ENCODE results near the gene CD70.
A peak's percentile ranks its signal among the peaks of the same experiment; 100 is the strongest.
"Not testable (repeated sequence)": the region's sequence is repeated elsewhere in the genome, so short reads cannot be mapped to it uniquely, and the experiment has no call there.

Gene CD70

GRCh38 chr19:6551607-6552450, 39.1 kb downstream of the CD70 start:
- DNase-seq (ENCODE audit: extremely low read depth, insufficient read length): peak; percentile 86
- H3K27me3 ChIP-seq (replicated peaks; ENCODE audit: control insufficient read depth, insufficient read depth, low read length): no peaks in the 10 kb centered on the region
- TF ChIP-seq, protein P1, sequence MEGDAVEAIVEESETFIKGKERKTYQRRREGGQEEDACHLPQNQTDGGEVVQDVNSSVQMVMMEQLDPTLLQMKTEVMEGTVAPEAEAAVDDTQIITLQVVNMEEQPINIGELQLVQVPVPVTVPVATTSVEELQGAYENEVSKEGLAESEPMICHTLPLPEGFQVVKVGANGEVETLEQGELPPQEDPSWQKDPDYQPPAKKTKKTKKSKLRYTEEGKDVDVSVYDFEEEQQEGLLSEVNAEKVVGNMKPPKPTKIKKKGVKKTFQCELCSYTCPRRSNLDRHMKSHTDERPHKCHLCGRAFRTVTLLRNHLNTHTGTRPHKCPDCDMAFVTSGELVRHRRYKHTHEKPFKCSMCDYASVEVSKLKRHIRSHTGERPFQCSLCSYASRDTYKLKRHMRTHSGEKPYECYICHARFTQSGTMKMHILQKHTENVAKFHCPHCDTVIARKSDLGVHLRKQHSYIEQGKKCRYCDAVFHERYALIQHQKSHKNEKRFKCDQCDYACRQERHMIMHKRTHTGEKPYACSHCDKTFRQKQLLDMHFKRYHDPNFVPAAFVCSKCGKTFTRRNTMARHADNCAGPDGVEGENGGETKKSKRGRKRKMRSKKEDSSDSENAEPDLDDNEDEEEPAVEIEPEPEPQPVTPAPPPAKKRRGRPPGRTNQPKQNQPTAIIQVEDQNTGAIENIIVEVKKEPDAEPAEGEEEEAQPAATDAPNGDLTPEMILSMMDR (IDR thresholded peaks at IDR 0.05; ENCODE audit: insufficient read depth, low read length, poor library complexity, severe bottlenecking): peak; percentile 64
- no peaks in the 10 kb centered on the region for H3K36me3 ChIP-seq (ENCODE audit: control insufficient read depth, insufficient read depth, low read length)
- no peak overlapping the region; the same call in 1 of the 2 replicates for H3K4me3 ChIP-seq (replicated peaks; ENCODE audit: low read depth, low read length)

DNA sequence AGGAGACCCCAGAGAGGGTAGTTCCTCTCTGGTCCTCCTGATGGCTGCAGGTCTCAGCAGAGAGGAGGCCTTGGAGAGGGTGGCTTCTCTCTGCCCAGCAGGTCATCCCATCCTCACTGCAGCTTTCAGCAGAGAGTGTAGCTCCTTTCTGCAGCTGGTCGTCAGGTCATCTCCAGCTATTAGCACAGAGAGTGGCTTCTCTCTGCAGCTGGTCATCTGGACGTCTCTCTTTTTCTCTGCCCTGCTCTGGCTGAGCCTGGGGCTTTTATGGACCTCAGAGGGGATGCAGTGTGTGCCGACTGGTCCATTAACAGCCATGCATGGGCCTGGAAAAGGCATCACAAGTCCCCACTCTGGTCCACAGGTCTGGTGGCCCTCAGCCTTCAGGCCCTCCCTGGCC, 39.9 kb downstream of the CD70 start:
- DNase-seq (ENCODE audit: extremely low read depth, insufficient read length): no peak
- H3K27me3 ChIP-seq (replicated peaks; ENCODE audit: control insufficient read depth, insufficient read depth, low read length): no peaks in the 10 kb centered on the region
- TF ChIP-seq, protein P1 (IDR thresholded peaks at IDR 0.05; ENCODE audit: insufficient read depth, low read length, poor library complexity, severe bottlenecking): no peak
- H3K36me3 ChIP-seq (ENCODE audit: control insufficient read depth, insufficient read depth, low read length): no peaks in the 10 kb centered on the region
- no peak overlapping the region for H3K4me3 ChIP-seq (replicated peaks; ENCODE audit: low read depth, low read length)

DNA sequence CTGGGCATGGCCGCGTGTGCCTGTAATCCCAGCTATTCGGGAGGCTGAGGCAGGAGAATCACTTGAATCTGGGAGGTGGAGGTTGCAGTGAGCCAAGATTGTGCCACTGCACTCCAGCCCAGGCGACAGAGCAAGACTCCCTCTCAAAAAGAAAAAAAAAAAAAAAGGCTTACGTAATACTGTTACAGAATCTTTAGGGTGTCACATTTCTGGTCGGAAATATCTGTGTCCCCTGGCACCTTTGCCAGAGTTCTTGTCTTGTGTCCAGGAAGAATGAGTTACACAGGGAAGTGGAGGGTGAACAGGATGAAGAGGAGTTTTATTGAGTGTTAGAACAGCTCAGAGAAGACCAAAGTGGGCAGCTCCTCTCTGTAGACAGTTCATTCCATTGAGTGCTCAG, 40.3 kb downstream of the CD70 start:
- H3K27me3 ChIP-seq (replicated peaks; ENCODE audit: control insufficient read depth, insufficient read depth, low read length); H3K4me3 ChIP-seq (replicated peaks; ENCODE audit: low read depth, low read length); H3K36me3 ChIP-seq (ENCODE audit: control insufficient read depth, insufficient read depth, low read length); DNase-seq (ENCODE audit: extremely low read depth, insufficient read length): not testable (repeated sequence)

- DNase-seq (ENCODE audit: extremely low read depth, insufficient read length): peak; percentile 74
Observed at GRCh38 chr19:6543866-6544347, 47.0 kb downstream of the CD70 start.

GRCh38 chr19:6540918-6541689, 49.8 kb downstream of the CD70 start:
- Histone ChIP-seq H3K27me3 (replicated peaks; ENCODE audit: control insufficient read depth, insufficient read depth, low read length) (no peaks in the 10 kb centered on the region), H3K4me3 (replicated peaks; ENCODE audit: low read depth, low read length) (no peak overlapping the region), H3K36me3 (ENCODE audit: control insufficient read depth, insufficient read depth, low read length) (no peaks in the 10 kb centered on the region; the same call in 1 of the 2 replicates)
- DNase-seq (ENCODE audit: extremely low read depth, insufficient read length): no peak
- TF ChIP-seq, protein P1 (IDR thresholded peaks at IDR 0.05; ENCODE audit: insufficient read depth, low read length, poor library complexity, severe bottlenecking): no peak

More at GRCh38 chr19:6543866-6544347, 47.0 kb downstream of the CD70 start:
- Histone ChIP-seq H3K27me3 (replicated peaks; ENCODE audit: control insufficient read depth, insufficient read depth, low read length) (no peaks in the 10 kb centered on the region), H3K4me3 (replicated peaks; ENCODE audit: low read depth, low read length) (no peak overlapping the region), H3K36me3 (ENCODE audit: control insufficient read depth, insufficient read depth, low read length) (no peaks in the 10 kb centered on the region)
- TF ChIP-seq, protein P1 (IDR thresholded peaks at IDR 0.05; ENCODE audit: insufficient read depth, low read length, poor library complexity, severe bottlenecking): no peak

DNA sequence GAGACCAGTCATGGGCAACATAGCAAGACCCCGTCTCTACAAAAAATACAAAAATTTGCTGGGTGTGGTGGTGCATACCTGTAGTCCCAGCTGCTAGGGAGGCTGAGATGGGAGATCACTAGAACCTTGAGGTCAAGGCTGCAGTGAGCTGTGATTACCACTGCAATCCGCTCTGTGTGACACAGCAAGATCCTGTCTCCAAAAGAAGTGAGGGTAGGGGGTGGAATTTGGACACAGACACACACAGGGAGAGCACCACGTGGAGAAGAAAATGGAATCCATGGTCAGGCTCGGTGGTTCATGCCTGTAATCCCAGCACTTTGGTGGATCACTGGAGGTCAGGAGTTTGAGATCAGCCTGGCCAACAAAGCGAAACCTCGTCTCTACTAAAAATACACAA, 51.4 kb downstream of the CD70 start:
- Histone ChIP-seq H3K36me3 (ENCODE audit: control insufficient read depth, insufficient read depth, low read length) (peaks cover 10% of the 10 kb centered on the region), H3K4me3 (replicated peaks; ENCODE audit: low read depth, low read length) (no peak overlapping the region), H3K27me3 (replicated peaks; ENCODE audit: control insufficient read depth, insufficient read depth, low read length) (no peaks in the 10 kb centered on the region)
- no peak for DNase-seq (ENCODE audit: extremely low read depth, insufficient read length)
- TF ChIP-seq, protein P1 (IDR thresholded peaks at IDR 0.05; ENCODE audit: insufficient read depth, low read length, poor library complexity, severe bottlenecking): no peak

Measured in GM06990 (cell line).